GM12891 (cell line): Measurements from ENCODE around the gene B4GALNT1.

Source experiments
- POLR2A ChIP-seq: IDR thresholded peaks from 2 replicates; pipeline ENCODE4 v1.6.1; 2011; ENCODE audit warnings: low read depth, low read length, control low read depth
- POLR2AphosphoS5 ChIP-seq: IDR thresholded peaks from 2 replicates; pipeline ENCODE4 v1.6.1; 2011; ENCODE audit warnings: low read depth, low read length, control low read depth

- TF ChIP-seq POLR2A (no peak), POLR2AphosphoS5 (no peak)
Observed at GRCh38 chr12:57609781-57610553, 23.0 kb downstream of the B4GALNT1 start.
